HG03066 (cell line): Measurements from ENCODE around the gene RYR3.

Source experiments
- ATAC-seq: cut with Tn5 transposase; IDR thresholded peaks from one replicate; pipeline ENCODE4 v1.9.1; 2021; ENCODE audit warnings: low read depth; ENCODE audit not compliant: unreplicated experiment

The RYR3 gene

GRCh38 chr15:33913459-33913858, 602.7 kb downstream of the RYR3 start:
- ATAC-seq = no peak
